HG02610 (cell line): ENCODE results near the gene PXDN.
"Not testable (repeated sequence)": the region's sequence is repeated elsewhere in the genome, so short reads cannot be mapped to it uniquely, and the experiment has no call there.

Experiments used
- ATAC-seq: cut with Tn5 transposase; IDR thresholded peaks from one replicate; pipeline ENCODE4 v1.9.1; 2021; ENCODE audit warnings: mild to moderate bottlenecking, moderate library complexity; ENCODE audit not compliant: unreplicated experiment

PXDN gene

GRCh38 chr2:1775511-1776035, 31.3 kb upstream of the PXDN start:
- ATAC-seq, result no peak

DNA sequence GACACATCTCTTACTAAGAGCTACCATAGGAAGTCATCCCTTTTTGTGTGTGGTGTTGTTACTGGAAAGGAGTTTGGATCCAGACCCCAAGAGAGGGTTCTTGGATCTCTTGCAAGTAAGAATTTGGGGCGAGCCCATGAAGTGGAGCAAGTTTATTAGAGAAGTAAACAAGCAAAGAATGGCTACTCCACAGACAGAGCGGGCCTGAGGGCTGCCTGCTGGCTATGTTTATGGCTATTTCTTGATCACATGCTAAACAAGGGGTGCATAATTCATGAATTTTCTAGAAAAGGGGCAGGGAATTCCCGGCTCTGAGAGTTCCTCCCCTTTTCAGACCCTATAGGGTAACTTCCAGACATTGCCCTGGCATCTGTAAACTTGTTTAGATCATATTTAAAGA, 30.6 kb upstream of the PXDN start:
- no peak for ATAC-seq

DNA sequence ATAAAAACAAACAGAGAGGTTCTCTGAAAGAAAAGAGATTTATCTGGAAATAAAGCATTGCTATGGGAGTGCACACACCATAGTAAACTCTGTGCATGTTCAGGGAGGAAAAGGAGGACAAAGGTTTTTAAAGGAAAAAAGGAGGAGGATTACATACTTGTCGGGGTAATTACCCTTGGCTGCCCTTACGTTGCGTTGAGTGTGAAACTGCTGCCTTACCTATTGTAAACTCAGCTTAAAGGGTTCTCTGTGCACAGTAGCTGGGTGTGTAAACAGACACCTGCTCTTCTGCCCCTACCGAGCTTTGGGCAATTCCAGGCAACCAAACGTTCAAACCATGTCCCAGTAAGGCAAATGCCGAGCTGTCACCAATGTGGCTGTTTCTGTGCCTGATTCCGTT, 29.6 kb upstream of the PXDN start:
- no peak for ATAC-seq

GRCh38 chr2:1772471-1773267, 28.4 kb upstream of the PXDN start:
- ATAC-seq, result no peak

GRCh38 chr2:1771626-1772280, 27.4 kb upstream of the PXDN start:
- no peak for ATAC-seq

GRCh38 chr2:1770566-1771380, 26.5 kb upstream of the PXDN start:
- ATAC-seq, result no peak

- ATAC-seq, result peak; percentile 51
Observed at GRCh38 chr2:1769703-1770422, 25.5 kb upstream of the PXDN start.

GRCh38 chr2:1767939-1768691, 23.8 kb upstream of the PXDN start:
- ATAC-seq, result no peak

- no peak for ATAC-seq
Observed at GRCh38 chr2:1766851-1767811, 22.8 kb upstream of the PXDN start.

- no peak for ATAC-seq
Observed at GRCh38 chr2:1766425-1766824, 22.1 kb upstream of the PXDN start.

GRCh38 chr2:1765201-1765600, 20.9 kb upstream of the PXDN start:
- ATAC-seq, result not testable (repeated sequence)

- ATAC-seq, result no peak
Observed at GRCh38 chr2:1759611-1759930, 15.3 kb upstream of the PXDN start.

DNA sequence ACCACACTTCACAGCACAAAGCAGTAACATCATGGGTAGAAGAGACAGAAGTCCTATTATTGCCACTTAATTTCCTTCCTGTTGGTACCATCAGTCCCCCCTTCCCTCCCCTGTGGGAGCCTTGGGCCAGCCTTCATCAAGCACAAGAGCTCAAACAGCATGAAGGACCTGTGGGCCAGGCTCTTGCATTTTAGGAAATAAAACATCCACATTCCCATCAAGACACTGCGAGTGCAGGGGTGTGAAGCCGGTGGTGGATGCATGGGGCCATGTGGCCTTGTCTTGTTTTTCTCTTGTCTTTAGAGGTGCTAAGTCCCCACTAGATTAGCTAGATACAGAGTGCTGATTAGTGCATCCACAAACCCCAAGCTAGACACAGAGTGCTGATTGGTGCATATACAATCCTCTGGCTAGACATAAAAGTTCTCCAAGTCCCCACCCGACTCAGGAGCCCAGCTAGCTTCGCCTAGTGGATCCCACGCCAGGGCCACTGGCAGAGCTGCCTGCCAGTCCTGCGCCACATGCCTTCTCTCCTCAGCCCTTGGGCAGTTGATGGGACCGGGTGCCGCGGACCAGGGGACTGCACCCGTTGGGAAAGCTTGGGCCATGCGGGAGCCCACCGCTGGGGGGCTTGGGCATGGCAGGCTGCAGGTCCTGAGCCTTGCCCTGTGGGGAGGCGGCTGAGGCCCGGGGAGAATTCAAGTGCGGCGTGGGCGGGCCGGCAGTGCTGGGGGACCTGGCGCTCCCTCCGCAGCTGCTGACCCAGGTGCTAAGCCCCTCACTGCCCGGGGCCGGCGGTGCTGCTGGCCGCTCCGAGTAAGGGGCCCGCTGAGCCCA, 14.7 kb upstream of the PXDN start:
- no peak for ATAC-seq

DNA sequence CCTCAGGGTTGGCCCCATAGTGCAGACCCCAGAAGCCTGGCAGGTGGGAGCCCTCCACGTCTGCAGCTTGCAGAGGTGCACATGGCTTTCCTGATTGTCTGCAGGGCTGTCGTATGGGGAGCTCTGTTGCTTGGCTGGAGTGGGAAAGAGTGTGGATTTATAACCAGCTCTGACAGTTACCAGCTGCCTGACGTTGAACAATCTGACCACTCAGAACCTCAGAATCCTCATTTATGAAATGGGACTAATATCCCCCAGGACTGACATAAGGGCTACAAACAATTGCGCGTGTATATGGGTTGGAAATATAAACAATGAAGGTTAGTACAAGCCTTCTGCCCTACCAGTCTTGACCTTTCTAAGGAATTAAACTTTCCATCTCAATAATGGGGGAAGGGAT, 13.9 kb upstream of the PXDN start:
- ATAC-seq, result no peak

- ATAC-seq, result no peak
Observed at GRCh38 chr2:1757567-1757966, 13.3 kb upstream of the PXDN start.

DNA sequence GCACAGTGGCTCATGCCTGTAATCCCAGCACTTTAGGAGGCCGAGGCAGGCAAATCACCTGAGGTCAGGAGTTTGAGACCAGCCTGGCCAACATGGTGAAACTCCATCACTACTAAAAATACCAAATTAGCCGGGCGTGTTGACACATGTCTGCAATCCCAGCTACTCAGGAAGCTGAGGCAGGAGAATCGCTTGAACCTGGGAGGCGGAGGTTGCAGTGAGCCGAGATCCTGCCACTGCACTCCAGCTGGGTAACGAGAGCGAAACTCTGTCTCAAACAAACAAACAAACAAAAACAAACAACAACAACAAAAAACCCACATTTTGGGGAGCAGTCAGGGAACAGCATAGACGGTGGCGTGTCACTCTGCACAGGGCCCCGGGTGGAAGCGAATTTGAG, 12.8 kb upstream of the PXDN start:
- ATAC-seq, result not testable (repeated sequence)

DNA sequence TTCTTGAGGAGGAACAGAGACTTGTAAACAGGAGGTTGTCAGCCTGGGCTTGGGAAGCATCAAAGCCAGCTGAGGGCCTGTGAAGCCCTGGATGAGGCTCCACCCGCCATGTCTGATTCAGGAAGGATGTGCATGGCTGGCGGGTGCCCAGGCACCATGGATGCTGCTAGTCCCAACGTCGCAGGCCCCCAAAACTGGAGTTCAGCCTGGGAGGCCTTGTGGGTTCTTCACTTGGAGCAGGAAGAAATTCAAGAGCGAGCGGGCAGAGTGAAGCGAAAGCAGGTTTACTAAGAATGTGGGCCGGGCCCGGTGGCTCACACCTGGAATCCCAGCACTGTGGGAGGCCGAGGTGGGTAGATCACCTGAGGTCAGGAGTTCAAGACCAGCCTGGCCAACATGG, 12.1 kb upstream of the PXDN start:
- ATAC-seq, result no peak
